HL-60 (cell line): ENCODE results near the gene CAMKMT.

Experiments used
- CTCF ChIP-seq: IDR thresholded peaks from one replicate; pipeline ENCODE4 v1.5.1; 2011; ENCODE audit warnings: low read length, control low read depth, inconsistent platforms; ENCODE audit not compliant: insufficient read depth
- POLR2AphosphoS5 ChIP-seq: IDR thresholded peaks from 2 replicates; pipeline ENCODE4 v1.6.1; 2012; ENCODE audit warnings: low read depth
- SPI1 ChIP-seq: IDR thresholded peaks from 2 replicates; pipeline ENCODE4 v1.6.1; 2012; ENCODE audit warnings: low read depth, mild to moderate bottlenecking, borderline replicate concordance

- TF ChIP-seq POLR2AphosphoS5 (no peak), CTCF (no peak), SPI1 (no peak)
Measured at GRCh38 chr2:44498551-44498950, 136.8 kb downstream of the CAMKMT start.
